DMS153 (cell line): ENCODE results near the gene ZNF135.

Experiments
- DNase-seq: peaks from one replicate; lab custom pipeline; 2025; lab: John Stamatoyannopoulos, UW

The ZNF135 gene

GRCh38 chr19:58059003-58059670 lies at the start of gene ZNF135:
ZNF135 (plus strand) TSS chr19:58059282; CDS start chr19:58060003, 721 bp downstream.
- DNase-seq: peak; percentile 59

GRCh38 chr19:58009301-58009665 lies 49.8 kb upstream of the ZNF135 start:
- DNase-seq: no peak

DNA sequence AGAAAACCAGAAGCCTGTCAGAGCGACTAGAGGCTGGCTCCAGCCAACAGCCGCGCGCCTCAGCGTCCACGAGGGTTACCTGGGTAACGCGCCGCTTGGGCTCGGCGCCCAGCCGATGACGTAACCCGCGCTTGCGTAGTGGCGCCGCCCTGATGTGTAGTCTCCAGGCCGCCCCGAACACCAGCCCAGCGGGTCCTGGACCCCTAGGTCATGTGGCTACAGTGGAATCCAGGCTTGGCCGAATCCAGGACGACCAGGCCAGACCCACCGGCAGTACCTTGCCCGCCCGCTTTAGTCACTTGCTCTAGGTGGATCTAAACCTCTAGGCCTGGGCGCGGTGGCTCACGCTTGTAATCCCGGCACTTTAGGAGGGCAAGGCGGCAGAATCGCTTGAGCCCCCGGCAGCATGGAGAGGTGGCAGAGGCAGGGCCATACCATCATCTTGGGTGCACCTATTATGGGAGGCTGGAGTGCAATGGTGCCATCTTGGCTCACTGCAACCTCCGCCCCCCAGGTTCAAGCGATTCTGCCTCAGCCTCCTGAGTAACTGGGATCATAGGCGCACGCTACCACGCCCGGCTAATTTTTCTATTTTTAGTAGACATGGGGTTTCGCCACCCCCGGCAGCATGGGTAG lies 49.3 kb upstream of the ZNF135 start:
- no peak for DNase-seq

- no peak for DNase-seq
These were observed 48.6 kb upstream of the ZNF135 start for GRCh38 chr19:58010507-58010906.

GRCh38 chr19:58014141-58014540 lies 44.9 kb upstream of the ZNF135 start:
- no peak for DNase-seq

- no peak for DNase-seq
These were observed 39.0 kb upstream of the ZNF135 start for GRCh38 chr19:58020129-58020528.

- DNase-seq: no peak
These were observed 37.4 kb upstream of the ZNF135 start for GRCh38 chr19:58021541-58022282.

DNA sequence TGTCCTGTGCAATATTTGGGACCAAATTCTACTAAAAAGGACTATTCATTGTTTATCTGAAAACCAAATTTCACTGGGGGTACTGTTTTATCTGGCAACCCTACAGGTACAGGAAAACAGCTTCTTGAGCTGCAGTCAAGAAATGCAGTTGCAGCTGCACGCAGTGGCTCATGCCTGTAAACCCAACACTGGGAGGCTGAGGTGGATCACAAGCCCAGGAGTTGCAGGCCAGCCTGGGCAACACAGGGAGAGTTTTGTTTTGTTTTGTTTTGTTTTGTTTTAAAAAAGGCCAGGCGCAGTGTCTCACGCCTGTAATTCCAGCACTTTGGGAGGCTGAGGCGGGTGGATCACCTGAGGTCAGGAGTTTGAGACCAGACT lies 36.8 kb upstream of the ZNF135 start:
- DNase-seq: no peak

DNA sequence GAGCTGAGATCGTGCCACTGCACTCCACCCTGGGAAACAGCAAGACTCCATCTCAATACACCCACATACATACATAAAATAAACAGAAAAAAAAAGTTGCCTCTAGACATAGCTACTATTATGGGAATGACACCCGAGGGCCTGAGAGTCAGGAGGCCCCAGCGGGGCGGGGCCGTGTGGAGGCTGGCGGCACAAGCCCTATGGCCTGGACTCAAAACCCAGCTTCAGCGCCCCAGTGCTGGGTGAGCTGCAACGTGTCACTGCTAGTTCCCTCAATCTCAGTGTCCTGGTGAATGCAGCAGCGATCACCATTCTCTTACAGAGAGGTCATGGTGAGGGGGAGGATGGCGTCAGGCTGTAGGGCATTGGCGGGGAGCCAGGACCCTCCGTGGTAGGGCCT lies 34.4 kb upstream of the ZNF135 start:
- DNase-seq: no peak

DNA sequence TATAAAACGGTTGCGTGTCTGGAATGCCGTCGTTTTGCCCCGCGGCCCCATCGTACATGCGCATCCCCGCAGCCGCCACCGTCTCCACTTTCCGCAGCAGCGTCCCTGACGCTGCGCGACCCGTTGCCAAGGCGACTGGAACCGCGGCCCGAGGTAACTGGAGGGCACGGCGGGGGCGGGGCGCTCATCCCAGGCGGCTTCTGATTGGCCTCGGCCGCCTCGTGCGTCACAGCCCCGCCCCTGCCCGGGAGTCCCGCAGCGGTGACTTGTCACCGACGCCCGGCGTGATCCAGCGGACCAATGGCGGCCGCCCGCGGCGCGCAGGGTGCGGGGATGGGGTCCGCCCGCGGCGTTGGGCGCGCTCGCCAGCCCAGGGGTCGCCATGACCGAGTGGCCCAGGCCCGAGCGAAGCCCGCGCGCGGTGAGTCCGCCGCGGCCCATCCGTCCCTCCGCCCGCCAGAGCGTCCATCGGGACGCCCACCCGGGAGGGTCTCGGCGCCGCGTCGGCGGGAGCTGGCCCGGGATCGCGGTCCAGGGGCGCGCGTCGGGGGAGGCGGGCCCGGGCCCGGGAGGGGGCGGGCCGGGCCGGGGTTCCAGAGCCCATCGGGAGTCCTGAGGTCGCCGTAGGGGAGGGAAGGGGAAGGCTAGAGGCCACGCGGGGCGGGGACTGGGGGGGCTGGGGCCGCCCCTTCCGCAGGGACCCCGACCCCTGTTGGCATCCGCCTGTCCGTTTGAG lies 25.2 kb upstream of the ZNF135 start, which contains the start of gene ZSCAN1:
ZSCAN1 (plus strand) TSS at position 285 of the 736 bp plus-strand sequence. CDS start 3,812 bp downstream, outside the sequence.
- DNase-seq: no peak

DNA sequence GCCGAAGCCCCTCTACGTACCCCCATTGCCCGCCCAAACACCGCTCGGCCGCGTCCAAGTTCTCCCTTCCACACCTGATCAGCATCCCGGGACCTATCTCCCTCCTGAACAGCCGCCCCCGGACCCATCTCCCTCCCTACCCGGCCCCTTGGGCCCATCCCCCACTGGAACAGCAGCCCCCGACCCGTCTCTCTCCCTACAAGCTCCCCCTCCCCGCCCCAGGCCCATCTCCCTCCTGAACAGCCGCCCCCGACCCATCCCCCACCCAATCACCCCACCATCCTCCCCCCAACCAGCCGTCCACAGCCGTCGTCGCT lies 24.6 kb upstream of the ZNF135 start:
- DNase-seq: no peak

DNA sequence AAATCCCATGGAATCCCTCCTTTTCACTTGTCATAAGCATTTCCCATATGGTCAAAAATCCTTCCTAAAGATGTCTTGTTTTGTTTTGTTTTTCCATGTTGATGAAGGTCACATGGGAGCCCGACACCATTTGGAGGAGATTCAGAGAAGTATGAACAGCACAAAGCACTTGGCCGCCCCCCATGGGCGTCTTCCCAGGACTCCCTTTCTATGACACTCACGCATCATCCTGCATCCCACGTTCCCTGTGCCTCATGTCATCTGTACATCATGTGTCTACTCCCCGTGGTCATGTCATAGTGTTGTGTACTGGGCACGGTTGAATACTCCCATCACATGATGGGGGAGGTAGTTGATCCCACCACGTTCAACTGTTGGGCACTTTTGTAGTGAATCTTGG lies 23.2 kb upstream of the ZNF135 start:
- DNase-seq: no peak

- no peak for DNase-seq
These were observed 21.0 kb upstream of the ZNF135 start for GRCh38 chr19:58037927-58038687.

DNA sequence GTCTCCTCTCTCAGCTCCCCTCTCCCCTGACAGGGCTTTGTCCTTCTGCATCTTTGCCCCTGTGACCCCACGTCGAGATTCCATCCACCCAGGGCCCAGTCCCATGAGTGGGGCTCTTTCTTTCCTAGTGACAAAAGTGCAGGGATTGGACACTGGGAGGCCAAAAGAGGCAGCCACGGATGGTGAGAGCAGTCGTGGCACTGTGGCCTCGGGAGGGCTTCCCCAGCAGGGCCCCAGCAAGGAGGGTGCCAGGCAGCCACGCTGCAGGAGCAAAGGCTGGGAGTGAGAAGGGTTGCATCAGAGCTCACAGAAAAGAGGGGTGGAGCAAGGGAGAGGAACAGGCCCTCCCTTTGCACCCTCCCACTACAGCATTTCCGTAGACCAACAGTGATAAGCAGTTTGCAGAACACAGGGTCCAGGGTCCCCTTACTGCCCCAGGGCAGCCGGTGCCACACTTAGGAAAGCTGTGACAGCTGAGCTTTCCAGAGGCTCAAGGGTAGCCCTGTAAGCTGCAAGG lies 20.3 kb upstream of the ZNF135 start:
- no peak for DNase-seq

DNA sequence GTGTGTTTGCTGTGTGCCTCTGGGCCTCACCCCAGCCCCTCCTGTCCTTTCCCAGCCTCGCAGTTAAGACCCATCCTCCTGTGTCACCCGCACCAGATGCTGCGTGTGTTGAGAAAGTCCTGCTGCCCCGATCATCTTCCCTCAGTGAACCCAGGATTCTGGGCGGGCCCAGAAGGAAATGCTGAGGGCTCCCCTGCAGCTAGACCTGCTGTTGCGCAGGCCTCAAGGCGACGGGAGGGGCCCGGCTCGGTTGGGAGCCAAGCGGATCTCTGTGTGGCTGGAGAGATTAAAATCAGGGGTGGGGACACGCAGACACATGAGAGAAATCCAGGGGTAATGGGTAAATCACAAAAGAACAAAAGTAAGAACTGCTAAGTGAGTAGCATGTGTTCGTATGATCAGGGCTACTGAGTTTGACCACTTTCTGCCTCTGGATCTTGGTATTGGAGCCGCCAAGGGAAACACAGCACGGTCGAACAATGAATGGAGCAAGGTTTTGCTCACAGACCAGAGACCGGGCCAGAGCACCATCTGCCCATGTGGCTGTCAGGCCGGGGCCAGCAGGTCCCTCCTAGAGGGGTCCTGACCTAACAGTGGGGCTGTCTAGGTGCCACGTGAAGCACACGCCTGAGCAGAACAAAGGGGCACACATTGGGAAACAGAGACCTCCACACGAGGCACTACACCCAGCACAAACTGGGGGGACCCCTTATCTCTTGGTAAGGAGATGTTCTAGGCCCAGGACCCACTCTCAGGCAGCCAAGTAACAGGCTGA lies 18.1 kb upstream of the ZNF135 start:
- DNase-seq: no peak

GRCh38 chr19:58042495-58043340 lies 16.4 kb upstream of the ZNF135 start:
- no peak for DNase-seq

DNA sequence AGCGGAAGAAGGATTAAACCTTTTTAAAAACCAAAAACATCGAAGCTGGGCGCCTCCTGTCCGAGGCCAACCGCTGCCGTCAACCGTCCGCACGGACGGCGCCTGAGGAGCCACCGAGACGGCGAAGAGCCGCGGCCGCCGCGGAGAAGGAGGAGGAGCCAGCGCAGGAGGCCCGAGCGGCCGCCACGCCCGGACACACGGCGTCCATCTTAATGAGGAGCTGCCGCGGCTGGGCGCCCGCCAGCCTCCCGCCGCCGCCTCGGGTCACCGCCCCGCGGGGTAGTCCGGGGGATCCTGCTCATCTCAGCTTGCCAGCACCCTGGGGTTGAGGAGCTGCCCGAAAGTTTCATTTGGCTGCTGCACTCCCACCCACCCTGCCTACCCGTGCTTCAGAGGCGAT lies 14.7 kb upstream of the ZNF135 start:
- no peak for DNase-seq

- DNase-seq: no peak
These were observed 14.2 kb upstream of the ZNF135 start for GRCh38 chr19:58044886-58045285.

GRCh38 chr19:58045411-58046050 lies 13.6 kb upstream of the ZNF135 start:
- no peak for DNase-seq
